AG09319 (cell line): ENCODE data around the gene MARK1.
"Not testable (repeated sequence)": the region's sequence is repeated elsewhere in the genome, so short reads cannot be mapped to it uniquely, and the experiment has no call there.

Experiments used
- DNase-seq: peaks from one replicate; pipeline ENCODE4 v3.0.0-alpha.2; 2010; ENCODE audit warnings: low read depth; ENCODE audit errors: extremely low read depth
- TF ChIP-seq, protein P1 (sequence below): IDR thresholded peaks from 2 replicates; pipeline ENCODE4 v1.5.1; 2011; ENCODE audit warnings: low read depth, mild to moderate bottlenecking, inconsistent platforms, low read length, moderate library complexity

MARK1 gene

DNA sequence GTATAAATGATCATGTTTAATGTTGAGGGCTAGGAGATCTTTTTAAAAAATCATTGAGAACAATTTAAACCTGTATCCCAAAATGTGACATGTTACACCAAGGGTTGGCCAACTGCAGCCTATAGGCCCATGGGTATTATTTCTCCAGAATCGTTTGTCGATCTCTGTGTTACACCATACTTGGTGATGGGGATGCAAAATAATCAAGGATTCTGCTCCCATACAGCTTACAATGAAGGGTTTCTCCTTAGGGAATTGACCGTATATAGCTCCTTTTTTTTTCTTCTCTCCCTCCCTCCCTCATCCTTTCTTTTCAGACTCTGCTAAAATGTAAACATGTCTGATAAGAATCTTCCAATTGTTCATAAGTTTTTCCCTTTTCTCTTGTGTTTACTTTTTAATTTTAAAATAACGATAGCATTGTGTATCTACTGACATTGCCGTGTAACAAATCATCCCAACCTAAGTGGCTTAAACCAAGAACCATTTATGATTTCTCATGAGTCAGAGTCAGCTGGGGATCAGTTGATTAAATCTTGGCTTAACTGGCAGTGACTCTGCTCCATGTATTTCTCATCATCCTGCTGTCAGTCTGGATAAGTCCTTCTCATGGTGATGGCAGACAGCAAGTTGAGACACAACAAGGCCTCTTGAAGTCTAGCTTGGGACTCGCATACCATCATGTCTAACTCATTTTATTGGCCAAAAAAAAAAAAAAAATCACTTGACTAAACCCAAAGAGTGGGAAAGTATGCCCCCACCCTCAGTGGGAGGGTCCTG lies 48.0 kb downstream of the MARK1 start:
- TF ChIP-seq, protein P1, sequence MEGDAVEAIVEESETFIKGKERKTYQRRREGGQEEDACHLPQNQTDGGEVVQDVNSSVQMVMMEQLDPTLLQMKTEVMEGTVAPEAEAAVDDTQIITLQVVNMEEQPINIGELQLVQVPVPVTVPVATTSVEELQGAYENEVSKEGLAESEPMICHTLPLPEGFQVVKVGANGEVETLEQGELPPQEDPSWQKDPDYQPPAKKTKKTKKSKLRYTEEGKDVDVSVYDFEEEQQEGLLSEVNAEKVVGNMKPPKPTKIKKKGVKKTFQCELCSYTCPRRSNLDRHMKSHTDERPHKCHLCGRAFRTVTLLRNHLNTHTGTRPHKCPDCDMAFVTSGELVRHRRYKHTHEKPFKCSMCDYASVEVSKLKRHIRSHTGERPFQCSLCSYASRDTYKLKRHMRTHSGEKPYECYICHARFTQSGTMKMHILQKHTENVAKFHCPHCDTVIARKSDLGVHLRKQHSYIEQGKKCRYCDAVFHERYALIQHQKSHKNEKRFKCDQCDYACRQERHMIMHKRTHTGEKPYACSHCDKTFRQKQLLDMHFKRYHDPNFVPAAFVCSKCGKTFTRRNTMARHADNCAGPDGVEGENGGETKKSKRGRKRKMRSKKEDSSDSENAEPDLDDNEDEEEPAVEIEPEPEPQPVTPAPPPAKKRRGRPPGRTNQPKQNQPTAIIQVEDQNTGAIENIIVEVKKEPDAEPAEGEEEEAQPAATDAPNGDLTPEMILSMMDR, result no peak

DNA sequence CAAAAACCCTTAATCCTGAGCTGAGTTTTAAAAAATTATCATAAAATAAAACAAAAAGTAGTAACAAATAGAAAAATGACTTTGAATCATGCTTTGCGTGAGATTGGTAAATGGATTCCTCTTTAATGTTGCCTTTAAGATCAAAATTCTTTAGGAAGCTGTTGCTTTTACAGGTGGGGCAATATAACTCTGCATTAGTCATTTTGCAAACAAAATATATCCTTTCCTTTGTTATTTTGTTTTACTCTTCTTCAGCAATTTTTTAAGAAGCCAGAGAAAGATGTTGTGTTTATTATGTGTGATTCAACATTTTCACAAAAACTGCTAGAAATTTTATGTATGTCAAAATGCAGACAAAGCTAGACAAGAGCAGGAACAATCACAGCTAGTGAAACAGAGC lies 50.0 kb downstream of the MARK1 start:
- DNase-seq, result no peak
- TF ChIP-seq, protein P1, result no peak

More for the DNA sequence above, 48.0 kb downstream of the MARK1 start:
- no peak for DNase-seq

DNA sequence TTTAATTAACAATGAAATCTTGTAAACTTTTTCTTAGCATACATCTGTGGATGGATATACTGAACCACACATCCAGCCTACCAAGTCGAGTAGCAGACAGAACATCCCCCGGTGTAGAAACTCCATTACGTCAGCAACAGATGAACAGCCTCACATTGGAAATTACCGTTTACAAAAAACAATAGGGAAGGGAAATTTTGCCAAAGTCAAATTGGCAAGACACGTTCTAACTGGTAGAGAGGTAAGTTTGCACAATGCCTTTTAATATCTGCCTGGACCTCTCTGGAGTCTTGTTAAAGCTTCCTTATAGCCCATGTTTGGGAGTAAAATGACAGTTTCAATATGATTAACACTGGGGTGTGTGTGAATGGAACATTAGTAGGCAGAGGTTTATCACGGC lies 51.4 kb downstream of the MARK1 start:
- no peak for DNase-seq
- TF ChIP-seq, protein P1, result no peak

DNA sequence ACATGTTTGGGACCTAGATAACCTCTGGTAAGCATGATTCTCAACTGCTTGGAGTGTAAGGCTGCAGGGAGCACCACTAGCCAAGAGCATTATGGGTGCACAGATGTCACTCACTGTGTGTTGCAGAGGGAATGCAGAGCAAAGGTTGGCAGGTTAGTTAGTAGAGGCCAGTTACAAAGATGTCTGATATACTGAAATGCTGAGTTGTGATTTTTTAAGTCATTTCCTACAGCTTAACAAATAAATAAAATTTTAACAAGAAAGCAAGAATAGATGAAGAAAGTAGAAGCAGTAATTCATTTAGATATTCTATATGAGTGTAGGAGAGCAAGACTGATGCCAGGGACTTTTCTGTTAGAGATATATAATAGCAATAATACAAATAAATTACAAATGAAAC lies 64.8 kb downstream of the MARK1 start:
- TF ChIP-seq, protein P1, result no peak

DNA sequence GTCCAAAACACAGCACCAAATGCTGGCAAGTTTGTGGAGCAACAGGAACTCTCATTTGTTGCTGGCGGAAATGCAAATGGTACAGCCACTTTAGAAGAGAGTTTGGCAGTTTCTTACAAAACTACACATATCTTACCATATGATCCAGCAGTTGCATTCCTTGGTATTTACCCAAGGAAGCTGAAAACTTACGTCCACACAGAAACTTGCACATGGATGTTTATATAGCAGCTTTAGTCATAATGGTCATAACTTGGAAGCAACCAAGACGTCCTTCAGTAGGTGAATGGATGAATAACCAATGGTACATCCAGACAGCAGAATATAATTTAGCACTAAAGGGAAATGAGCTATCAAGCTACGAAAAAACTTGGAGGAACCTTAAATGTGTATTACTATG lies 66.4 kb downstream of the MARK1 start:
- TF ChIP-seq, protein P1, result no peak

More for the DNA sequence above, 64.8 kb downstream of the MARK1 start:
- DNase-seq, result no peak

DNA sequence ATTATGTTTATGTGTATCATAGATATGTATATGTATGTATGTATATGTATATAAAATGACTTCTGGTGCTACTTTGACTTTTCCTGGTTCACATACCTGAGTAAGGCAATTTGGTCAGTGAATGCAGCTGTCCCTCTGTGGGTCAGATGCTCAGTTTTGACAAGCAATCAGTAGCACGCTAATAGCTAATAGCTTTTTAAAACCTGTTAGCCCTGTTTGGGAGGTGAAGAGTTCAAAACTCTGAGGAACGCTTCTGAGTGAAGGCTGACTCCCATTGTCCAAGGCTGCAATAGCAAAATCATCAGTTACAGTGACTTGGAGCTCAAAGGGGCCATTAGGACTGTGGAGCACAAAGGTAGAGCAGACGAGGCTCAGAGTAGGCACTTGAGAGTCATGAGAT lies 67.2 kb downstream of the MARK1 start:
- TF ChIP-seq, protein P1, result no peak
- DNase-seq, result no peak

More for the DNA sequence above, 66.4 kb downstream of the MARK1 start:
- no peak for DNase-seq

DNA sequence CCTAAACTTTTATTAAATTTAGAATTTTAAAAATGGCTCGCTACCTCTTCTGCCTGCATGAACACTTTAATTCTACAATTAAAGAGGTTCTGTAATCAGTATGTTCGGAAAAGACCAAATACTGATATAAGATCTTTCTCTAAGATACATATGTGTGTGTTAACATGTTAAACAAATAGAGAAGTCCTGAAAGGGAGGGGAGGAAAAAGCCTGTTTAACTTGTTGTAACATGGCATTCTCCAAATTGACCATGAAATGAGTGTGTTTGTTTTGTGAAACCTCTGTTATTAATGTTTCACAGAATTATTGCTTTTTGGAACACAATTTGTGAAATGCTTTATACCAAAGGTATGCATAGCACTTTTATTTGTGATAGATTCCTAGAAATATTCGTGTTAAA lies 77.0 kb downstream of the MARK1 start:
- no peak for DNase-seq
- TF ChIP-seq, protein P1, result no peak

DNA sequence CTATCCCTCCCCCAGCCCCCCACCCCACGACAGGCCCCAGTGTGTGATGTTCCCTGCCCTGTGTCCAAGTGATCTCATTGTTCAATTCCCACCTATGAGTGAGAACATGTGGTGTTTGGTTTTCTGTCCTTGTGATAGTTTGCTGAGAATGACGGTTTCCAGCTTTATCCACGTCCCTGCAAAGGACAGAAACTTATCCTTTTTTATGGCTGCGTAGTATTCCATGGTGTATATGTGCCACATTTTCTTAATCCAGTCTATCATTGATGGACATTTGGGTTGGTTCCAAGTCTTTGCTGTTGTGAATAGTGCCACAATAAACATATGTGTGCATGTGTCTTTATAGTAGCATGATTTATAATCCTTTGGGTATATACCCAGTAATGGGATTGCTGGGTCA lies 77.7 kb downstream of the MARK1 start:
- not testable (repeated sequence) for DNase-seq

DNA sequence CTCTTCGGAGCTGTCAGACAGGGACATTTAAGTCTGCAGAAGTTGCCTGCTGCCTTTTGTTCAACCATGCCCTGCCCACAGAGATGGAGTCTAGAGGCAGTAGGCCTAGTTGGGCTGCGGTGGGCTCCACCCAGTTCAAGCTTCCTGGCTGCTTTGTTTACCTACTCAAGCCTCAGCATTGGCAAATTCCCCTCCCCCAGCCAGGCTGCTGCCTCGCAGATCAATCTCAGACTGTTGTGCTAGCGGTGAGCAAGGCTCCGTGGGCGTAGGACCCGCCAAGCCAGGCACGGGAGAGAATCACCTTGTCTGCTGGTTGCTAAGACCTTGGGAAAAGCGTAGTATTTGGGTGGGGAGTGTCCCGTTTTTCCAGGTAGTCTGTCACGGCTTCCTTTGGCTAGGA lies 83.2 kb downstream of the MARK1 start:
- not testable (repeated sequence) for DNase-seq
